Measurements from ENCODE around the gene GABBR2.

The GABBR2 gene

DNA sequence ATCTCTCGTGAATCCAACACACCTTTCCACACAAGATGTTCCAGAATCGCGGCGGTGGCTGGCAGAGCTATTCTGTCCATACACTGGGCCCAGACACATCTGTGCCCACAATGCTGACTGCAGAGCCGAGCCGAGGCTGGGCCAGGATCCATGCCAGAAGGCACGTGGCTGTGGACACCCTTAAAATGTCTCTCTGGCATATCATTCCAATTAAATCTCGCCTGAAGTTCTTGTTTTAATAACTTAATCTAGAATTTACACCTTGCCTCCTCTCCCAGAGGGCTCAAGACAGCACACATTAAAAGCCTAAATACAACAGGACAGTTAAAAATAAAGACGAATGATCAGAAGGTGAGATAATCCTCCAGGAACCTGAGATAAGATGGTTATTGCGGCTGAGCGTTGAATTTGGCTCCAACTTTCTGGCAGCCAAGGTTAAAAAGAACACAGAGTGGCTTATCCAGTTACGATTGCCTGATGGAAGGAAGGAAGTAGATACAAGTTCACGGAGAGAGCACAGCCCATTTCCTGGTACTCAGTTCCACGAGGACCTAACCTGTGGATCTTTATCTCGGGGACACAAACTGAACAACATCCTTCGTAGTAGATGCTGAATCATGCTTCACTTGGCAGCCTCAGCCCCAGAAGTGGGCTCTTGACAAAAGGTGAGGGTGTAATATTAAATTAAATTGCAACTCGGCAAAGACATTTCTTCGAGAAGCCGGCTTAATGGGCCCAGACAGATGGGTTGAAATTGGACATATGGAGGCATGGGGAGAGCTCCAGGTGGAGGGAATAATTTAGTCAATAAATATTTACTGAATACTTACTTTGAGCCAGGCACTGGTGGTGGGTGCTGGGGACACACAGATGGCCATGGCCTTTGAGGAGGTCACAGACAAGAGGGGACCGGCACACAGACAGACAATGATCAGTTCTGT lies 367.3 kb downstream of the GABBR2 start:
- H3K9me3 ChIP-seq (ENCODE audit: control insufficient read depth, low read length), result no peaks in the 10 kb centered on the region
- H3K36me3 ChIP-seq (ENCODE audit: control insufficient read depth, insufficient read depth, low read length), result no peaks in the 10 kb centered on the region
- no peak overlapping the region for H3K27ac ChIP-seq (ENCODE audit: insufficient read depth, low read length, poor library complexity, severe bottlenecking)
- H3K4me1 ChIP-seq (ENCODE audit: control insufficient read depth, insufficient read depth, low read length, poor library complexity, severe bottlenecking), result no peaks in the 10 kb centered on the region
- no peak for DNase-seq
- no peaks in the 10 kb centered on the region for H3K27me3 ChIP-seq (replicated peaks; ENCODE audit: control insufficient read depth, insufficient read depth, low read length, poor library complexity, severe bottlenecking)
- no peak overlapping the region for H3K4me3 ChIP-seq (ENCODE audit: insufficient read depth, low read depth, low read length, poor library complexity, severe bottlenecking)

DNA sequence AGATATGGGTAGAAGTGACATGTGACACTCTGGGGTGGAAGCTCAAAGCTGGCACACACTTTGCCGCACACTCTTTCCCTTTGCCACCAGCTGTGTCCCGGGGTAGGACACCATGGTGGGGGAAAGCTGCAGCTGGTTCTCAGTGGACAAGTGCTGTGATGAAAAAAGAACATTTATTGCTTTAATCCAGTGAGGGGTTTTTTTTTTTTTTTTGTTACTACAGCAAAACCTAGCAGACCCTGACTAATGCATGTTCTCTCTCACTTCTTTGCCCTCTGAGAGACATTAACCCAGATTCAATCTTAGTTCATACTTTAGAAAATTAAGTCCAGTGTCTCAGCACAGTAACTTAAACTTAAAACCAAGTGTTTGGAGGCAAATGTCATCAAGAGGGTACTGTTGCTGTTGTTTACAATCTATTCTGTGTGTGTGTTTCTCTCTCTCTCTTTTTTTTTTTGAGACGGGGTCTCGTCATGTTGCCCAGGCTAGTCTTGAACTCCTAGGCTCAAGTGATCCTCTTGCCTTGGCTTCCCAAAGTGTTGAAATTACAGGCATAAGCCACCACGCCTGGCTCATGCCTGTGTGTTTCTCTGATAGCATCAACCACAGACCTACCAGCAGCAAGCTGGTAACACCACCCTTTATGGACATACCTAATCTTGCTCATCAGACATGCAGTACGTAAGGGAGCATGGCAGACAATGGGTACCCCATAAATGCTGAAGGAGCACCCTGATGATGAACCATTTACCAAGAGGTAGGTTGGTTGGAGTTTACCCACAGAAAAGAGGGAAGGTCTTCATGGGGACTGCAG lies 368.5 kb downstream of the GABBR2 start:
- DNase-seq, result no peak
- no peaks in the 10 kb centered on the region for H3K9me3 ChIP-seq (ENCODE audit: control insufficient read depth, low read length)
- no peaks in the 10 kb centered on the region for H3K36me3 ChIP-seq (ENCODE audit: control insufficient read depth, insufficient read depth, low read length)
- H3K27me3 ChIP-seq (replicated peaks; ENCODE audit: control insufficient read depth, insufficient read depth, low read length, poor library complexity, severe bottlenecking), result no peaks in the 10 kb centered on the region
- H3K4me1 ChIP-seq (ENCODE audit: control insufficient read depth, insufficient read depth, low read length, poor library complexity, severe bottlenecking), result no peaks in the 10 kb centered on the region
- no peak overlapping the region for H3K4me3 ChIP-seq (ENCODE audit: insufficient read depth, low read depth, low read length, poor library complexity, severe bottlenecking)
- no peak overlapping the region for H3K27ac ChIP-seq (ENCODE audit: insufficient read depth, low read length, poor library complexity, severe bottlenecking)

DNA sequence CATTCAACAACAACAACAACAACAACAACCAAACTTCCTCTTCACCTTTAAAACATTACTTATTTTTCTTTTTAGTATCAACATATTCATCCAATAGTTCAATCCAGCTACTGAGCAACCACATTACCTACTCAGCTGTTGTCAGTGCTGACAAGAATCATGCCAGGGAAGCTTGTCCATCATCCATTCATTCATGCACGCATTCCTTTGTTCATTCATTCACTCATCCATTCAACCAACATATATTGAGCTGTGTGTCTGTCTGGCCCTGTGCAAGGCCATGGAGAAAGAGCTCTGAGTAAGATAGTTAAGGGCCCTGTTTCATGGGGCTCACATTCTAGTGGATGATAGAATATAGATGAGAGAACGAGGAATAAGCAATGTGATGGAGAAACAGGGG lies 373.1 kb downstream of the GABBR2 start:
- DNase-seq, result no peak

DNA sequence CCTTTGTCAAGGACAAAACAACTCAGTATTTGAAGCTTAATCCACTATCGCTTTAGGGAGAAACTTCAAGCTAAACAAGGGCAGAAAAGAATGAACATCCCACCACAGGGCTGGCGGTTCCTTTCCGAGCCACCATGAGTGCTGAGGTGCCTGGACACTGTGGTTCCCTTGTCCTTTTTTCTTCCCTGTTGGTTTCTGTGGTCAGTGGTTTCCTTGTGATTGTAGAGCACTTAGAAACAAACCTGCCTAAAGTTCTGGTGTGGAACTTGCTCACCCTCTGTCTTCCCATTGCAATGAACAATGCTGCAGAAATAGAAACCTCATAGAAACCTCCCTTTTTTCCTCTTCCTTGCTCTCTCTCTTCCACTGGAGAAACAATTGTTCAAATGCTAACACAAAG lies 373.9 kb downstream of the GABBR2 start:
- no peak overlapping the region for H3K27ac ChIP-seq (ENCODE audit: insufficient read depth, low read length, poor library complexity, severe bottlenecking)
- no peak for DNase-seq
- H3K27me3 ChIP-seq (replicated peaks; ENCODE audit: control insufficient read depth, insufficient read depth, low read length, poor library complexity, severe bottlenecking), result peaks cover 6% of the 10 kb centered on the region
- no peaks in the 10 kb centered on the region for H3K9me3 ChIP-seq (ENCODE audit: control insufficient read depth, low read length)
- no peaks in the 10 kb centered on the region for H3K36me3 ChIP-seq (ENCODE audit: control insufficient read depth, insufficient read depth, low read length)
- no peaks in the 10 kb centered on the region for H3K4me1 ChIP-seq (ENCODE audit: control insufficient read depth, insufficient read depth, low read length, poor library complexity, severe bottlenecking)
- no peak overlapping the region for H3K4me3 ChIP-seq (ENCODE audit: insufficient read depth, low read depth, low read length, poor library complexity, severe bottlenecking)

More for the DNA sequence above, 373.1 kb downstream of the GABBR2 start:
- Histone ChIP-seq H3K27me3 (replicated peaks; ENCODE audit: control insufficient read depth, insufficient read depth, low read length, poor library complexity, severe bottlenecking) (peaks cover 6% of the 10 kb centered on the region), H3K4me1 (ENCODE audit: control insufficient read depth, insufficient read depth, low read length, poor library complexity, severe bottlenecking) (no peaks in the 10 kb centered on the region), H3K4me3 (ENCODE audit: insufficient read depth, low read depth, low read length, poor library complexity, severe bottlenecking) (no peak overlapping the region), H3K27ac (ENCODE audit: insufficient read depth, low read length, poor library complexity, severe bottlenecking) (no peak overlapping the region), H3K9me3 (ENCODE audit: control insufficient read depth, low read length) (no peaks in the 10 kb centered on the region), H3K36me3 (ENCODE audit: control insufficient read depth, insufficient read depth, low read length) (no peaks in the 10 kb centered on the region)

DNA sequence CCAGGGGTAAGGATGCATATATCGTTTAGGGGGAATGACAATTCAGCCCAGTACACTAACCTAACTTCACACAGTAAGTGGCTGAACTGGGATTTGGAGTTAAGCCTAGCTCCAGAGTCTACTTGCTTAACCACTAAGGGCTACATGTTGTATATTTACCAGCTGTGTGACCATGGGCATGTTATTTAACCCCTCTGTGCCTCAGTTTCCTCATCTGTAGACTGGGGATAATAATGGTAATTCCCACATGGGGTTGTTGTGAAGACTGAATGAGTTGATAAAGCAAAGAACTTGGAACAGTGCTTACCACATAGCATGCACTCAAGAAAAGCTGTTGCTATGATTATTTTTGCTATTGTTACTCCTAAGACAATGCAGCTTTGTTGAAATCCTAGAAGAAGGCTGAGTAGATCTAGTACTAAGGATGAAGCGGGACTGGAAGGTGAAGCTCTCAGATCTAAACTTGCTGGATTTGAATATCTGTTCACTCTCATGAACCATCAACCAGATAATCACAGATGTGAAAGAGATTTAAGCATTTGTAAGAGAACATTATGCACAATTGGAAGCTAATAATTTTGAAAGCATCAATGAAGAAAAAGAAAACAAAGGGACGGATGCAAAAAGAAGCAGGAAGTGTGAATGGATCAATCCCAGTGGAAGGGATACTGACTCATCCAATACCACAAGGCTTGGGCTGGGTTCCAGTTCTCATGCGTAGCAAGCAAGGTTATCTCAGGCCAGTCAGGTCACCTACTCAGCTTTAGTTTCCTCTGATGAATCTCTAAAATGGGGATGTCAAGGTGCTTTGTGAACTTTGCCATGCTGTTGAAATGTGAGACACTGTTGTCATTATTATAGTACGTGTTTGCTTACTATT lies 374.8 kb downstream of the GABBR2 start:
- Histone ChIP-seq H3K27me3 (replicated peaks; ENCODE audit: control insufficient read depth, insufficient read depth, low read length, poor library complexity, severe bottlenecking) (peaks cover 6% of the 10 kb centered on the region), H3K27ac (ENCODE audit: insufficient read depth, low read length, poor library complexity, severe bottlenecking) (no peak overlapping the region), H3K36me3 (ENCODE audit: control insufficient read depth, insufficient read depth, low read length) (no peaks in the 10 kb centered on the region), H3K9me3 (ENCODE audit: control insufficient read depth, low read length) (no peaks in the 10 kb centered on the region), H3K4me1 (ENCODE audit: control insufficient read depth, insufficient read depth, low read length, poor library complexity, severe bottlenecking) (no peaks in the 10 kb centered on the region), H3K4me3 (ENCODE audit: insufficient read depth, low read depth, low read length, poor library complexity, severe bottlenecking) (no peak overlapping the region)
- no peak for DNase-seq

DNA sequence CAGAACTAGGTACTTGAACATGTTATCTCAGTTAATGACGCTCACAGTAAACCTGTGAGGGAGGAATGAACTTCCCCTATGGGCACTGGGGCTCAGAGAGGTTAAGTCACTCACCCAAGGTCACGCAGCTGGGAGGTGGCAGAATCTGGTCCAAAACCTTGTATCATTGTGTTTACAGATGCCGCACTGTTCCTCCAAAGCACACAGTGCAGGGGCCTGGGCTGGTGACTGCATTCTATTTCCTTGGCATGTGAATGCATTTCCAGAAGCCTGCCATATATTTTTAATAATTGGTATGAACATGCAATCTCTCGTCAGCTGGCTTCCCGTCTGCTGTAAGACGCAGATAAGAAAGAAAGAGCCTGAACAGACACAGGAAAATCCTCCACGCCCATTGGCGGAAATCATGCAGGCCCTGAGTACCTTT lies 376.3 kb downstream of the GABBR2 start:
- no peak for DNase-seq
- peaks cover 6% of the 10 kb centered on the region for H3K27me3 ChIP-seq (replicated peaks; ENCODE audit: control insufficient read depth, insufficient read depth, low read length, poor library complexity, severe bottlenecking)
- no peaks in the 10 kb centered on the region for H3K36me3 ChIP-seq (ENCODE audit: control insufficient read depth, insufficient read depth, low read length)
- no peak overlapping the region for H3K4me3 ChIP-seq (ENCODE audit: insufficient read depth, low read depth, low read length, poor library complexity, severe bottlenecking)
- H3K4me1 ChIP-seq (ENCODE audit: control insufficient read depth, insufficient read depth, low read length, poor library complexity, severe bottlenecking), result no peaks in the 10 kb centered on the region
- H3K27ac ChIP-seq (ENCODE audit: insufficient read depth, low read length, poor library complexity, severe bottlenecking), result no peak overlapping the region
- H3K9me3 ChIP-seq (ENCODE audit: control insufficient read depth, low read length), result no peaks in the 10 kb centered on the region

DNA sequence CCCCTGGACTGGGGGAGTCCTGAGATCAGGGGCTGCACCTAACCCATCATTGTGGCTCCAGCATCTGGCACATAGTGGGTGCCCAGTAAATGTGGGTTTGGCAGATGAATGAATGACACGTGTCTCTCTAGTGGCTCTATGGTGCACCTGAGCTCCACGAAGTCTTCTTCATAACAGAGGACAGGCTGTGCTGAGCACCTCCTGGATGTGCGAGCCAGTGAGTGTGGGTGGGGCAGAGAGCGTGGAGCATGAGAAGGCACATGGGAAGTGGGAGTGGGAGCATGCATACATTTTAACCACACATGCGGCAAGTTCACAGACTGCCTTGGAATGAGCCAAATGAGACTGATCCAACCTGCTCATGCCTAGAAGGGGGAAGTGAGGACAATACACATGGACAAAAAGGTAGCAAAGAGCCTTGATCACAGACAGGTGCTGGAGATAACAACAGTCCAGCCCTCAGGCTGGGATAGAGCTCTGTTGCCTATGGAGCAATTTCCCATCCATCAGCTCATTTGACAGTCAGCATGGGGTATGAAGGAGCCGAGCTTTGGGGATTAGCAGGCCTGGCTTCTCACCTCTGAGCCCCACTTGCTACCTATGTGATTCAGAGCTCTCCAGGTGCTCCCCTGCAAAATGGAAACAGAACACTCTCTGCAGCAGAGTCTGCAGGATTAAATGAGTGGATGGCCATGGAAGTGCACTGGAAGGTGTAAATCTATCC lies 377.0 kb downstream of the GABBR2 start:
- Histone ChIP-seq H3K27ac (ENCODE audit: insufficient read depth, low read length, poor library complexity, severe bottlenecking) (no peak overlapping the region), H3K36me3 (ENCODE audit: control insufficient read depth, insufficient read depth, low read length) (no peaks in the 10 kb centered on the region), H3K4me3 (ENCODE audit: insufficient read depth, low read depth, low read length, poor library complexity, severe bottlenecking) (no peak overlapping the region), H3K27me3 (replicated peaks; ENCODE audit: control insufficient read depth, insufficient read depth, low read length, poor library complexity, severe bottlenecking) (peaks cover 6% of the 10 kb centered on the region), H3K9me3 (ENCODE audit: control insufficient read depth, low read length) (no peaks in the 10 kb centered on the region), H3K4me1 (ENCODE audit: control insufficient read depth, insufficient read depth, low read length, poor library complexity, severe bottlenecking) (no peaks in the 10 kb centered on the region)
- DNase-seq, result no peak

DNA sequence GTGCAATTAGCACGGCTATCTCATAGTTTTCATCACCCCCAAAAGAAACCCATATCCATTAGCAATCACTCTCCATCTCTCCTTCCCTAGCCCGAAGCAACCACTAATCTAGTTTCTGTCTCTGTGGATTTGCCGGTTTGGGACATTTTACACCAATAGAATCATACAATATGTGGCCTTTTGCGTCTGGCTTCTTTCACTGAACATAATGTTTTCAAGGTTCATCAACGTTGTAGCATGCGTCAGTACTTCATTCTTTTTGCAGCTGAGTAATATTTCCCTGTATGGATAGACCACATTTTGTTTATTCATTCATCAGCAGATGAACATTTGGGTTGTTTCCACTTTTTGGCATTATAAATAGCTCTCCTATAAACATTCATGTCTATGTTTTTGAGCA lies 377.9 kb downstream of the GABBR2 start:
- Histone ChIP-seq H3K9me3 (ENCODE audit: control insufficient read depth, low read length) (no peaks in the 10 kb centered on the region), H3K27ac (ENCODE audit: insufficient read depth, low read length, poor library complexity, severe bottlenecking) (no peak overlapping the region), H3K36me3 (ENCODE audit: control insufficient read depth, insufficient read depth, low read length) (no peaks in the 10 kb centered on the region), H3K4me3 (ENCODE audit: insufficient read depth, low read depth, low read length, poor library complexity, severe bottlenecking) (no peak overlapping the region), H3K27me3 (replicated peaks; ENCODE audit: control insufficient read depth, insufficient read depth, low read length, poor library complexity, severe bottlenecking) (peaks cover 6% of the 10 kb centered on the region), H3K4me1 (ENCODE audit: control insufficient read depth, insufficient read depth, low read length, poor library complexity, severe bottlenecking) (no peaks in the 10 kb centered on the region)
- DNase-seq, result no peak

DNA sequence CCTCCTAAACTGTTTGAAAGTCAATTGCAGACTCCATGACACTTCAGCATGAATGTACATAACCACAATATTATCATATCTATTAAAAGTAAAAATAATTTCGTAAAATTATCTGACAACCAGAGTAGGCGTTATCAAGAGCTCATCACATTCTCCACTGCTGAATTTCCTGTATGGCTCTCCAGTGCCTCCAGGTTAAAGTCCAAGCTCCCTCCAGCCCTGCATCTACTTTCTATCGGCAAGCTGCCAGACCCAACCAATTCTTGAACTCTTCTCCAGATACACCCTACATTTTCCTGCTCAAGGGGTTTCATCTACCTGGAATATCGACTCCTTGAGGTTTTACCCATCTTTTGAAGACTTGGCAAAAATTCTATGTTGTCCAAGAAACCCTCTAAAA lies 378.8 kb downstream of the GABBR2 start:
- no peak for DNase-seq
- Histone ChIP-seq H3K36me3 (ENCODE audit: control insufficient read depth, insufficient read depth, low read length) (no peaks in the 10 kb centered on the region), H3K4me1 (ENCODE audit: control insufficient read depth, insufficient read depth, low read length, poor library complexity, severe bottlenecking) (no peaks in the 10 kb centered on the region), H3K4me3 (ENCODE audit: insufficient read depth, low read depth, low read length, poor library complexity, severe bottlenecking) (no peak overlapping the region), H3K27me3 (replicated peaks; ENCODE audit: control insufficient read depth, insufficient read depth, low read length, poor library complexity, severe bottlenecking) (peaks cover 6% of the 10 kb centered on the region), H3K27ac (ENCODE audit: insufficient read depth, low read length, poor library complexity, severe bottlenecking) (no peak overlapping the region), H3K9me3 (ENCODE audit: control insufficient read depth, low read length) (no peaks in the 10 kb centered on the region)
